Upper lobe of left lung (tissue), 4 donors: ENCODE data around the gene ORMDL3.

Experiments used
- CTCF ChIP-seq, 6 experiments: fragments of 450-650 bp in 4 of 6; fragments of 200-600 bp in 2 of 6; sonication (generic) in 2 of 6; IDR thresholded peaks; one replicate each; pipeline ENCODE4 v1.5.1; 2016 to 2019; ENCODE audit warnings: antibody characterized with exemption in 6 of 6
- POLR2AphosphoS5 ChIP-seq, 2 donors: sonication (generic); formaldehyde crosslinking; IDR thresholded peaks; one replicate each; pipeline ENCODE4 v1.5.1; 2017; ENCODE audit warnings: antibody characterized with exemption in 2 of 2

- TF ChIP-seq CTCF (IDR thresholded peaks at IDR 0.05) (no peak), POLR2AphosphoS5 (IDR thresholded peaks at IDR 0.05) (peak; percentile 30 to 51)
Observed at GRCh38 chr17:39952680-39953470, 25.5 kb upstream of the ORMDL3 start.
